Spinal cord (tissue), 10 donors: ENCODE results near the gene LBH. TPM values are rescaled to one million over a fixed set of nuclear protein-coding genes. Genes with fewer than 3 reads are reported as not detected.
"Not testable (repeated sequence)": the region's sequence is repeated elsewhere in the genome, so short reads cannot be mapped to it uniquely, and the experiment has no call there.

ENCODE experiments used
- DNase-seq, 6 donors: peaks; one replicate each; pipeline versions ENCODE4 v3.0.0 to v3.0.0-alpha.2; 2013 to 2015; ENCODE audit warnings: low spot score in 6 of 6, low read depth in 4 of 6
- H3K27ac ChIP-seq: one replicate; pipeline ENCODE4 v1.5.1; 2013; ENCODE audit warnings: low read depth, low read length, control low read depth
- H3K27me3 ChIP-seq: one replicate; pipeline ENCODE4 v1.6.1; 2013; ENCODE audit warnings: low read length; ENCODE audit not compliant: control insufficient read depth, insufficient read depth
- H3K36me3 ChIP-seq: one replicate; pipeline ENCODE4 v1.6.1; 2013; ENCODE audit warnings: low read length; ENCODE audit not compliant: control insufficient read depth, insufficient read depth
- H3K4me1 ChIP-seq: one replicate; pipeline ENCODE4 v1.6.1; 2013; ENCODE audit warnings: low read length; ENCODE audit not compliant: control insufficient read depth, insufficient read depth
- H3K4me3 ChIP-seq: one replicate; pipeline ENCODE4 v1.5.1; 2013; ENCODE audit warnings: low read depth, low read length, control low read depth
- H3K9me3 ChIP-seq: one replicate; pipeline ENCODE4 v1.6.1; 2013; ENCODE audit warnings: low read length; ENCODE audit not compliant: control insufficient read depth, insufficient read depth
- WGBS: methylation state at CpG from one replicate; pipeline ENCODE4 v1.1.5; 2013; ENCODE audit warnings: missing lambda C conversion rate; ENCODE audit not compliant: insufficient coverage; 5-methylcytosine and 5-hydroxymethylcytosine counted together
- polyA plus RNA-seq, 2 donors: library from polyadenylated mRNA; unstranded; fragments of 120-200 nt; gene quantifications; one replicate each; pipeline ENCODE4 v1.2.1, GENCODE V29; 2013; ENCODE audit not compliant: insufficient read length in 2 of 2
- total RNA-seq, 2 donors: library from RNA; depleted of rRNA in 1 of 2; stranded (reverse); fragments of 120-200 nt in 1 of 2; fragments of >200 nt in 1 of 2; gene quantifications; one replicate each; pipeline versions ENCODE4 v1.2.3 to v1.2.4, GENCODE V29; 2013 to 2014
- donor health status: healthy.

LBH gene
- total and polyA plus RNA-seq, 4 donors, result 34.3 to 54.4 (median 43.8) TPM

DNA sequence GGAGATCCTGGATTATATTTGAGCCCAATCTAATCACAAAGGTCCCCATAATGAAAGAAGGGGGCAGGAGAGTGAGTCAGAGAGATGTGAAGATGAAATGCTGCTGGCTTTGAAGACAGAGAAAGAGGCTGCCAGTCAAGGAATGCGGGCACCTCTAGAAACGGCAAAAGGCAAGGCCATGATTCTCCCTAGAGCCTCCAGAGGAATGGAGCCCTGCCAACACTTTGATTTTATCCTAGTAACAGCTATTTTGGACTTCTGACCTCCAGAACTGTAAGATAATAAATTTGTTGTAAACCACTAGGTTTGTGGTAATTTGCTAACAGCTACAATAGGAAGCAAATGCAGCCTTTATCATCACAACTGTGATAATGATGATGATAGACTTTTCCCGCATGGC is 32.9 kb downstream of the LBH start:
- DNase-seq, result no peak
- peaks cover 2% of the 10 kb centered on the region for H3K4me1 ChIP-seq
- no peak overlapping the region for H3K27ac ChIP-seq
- no CpG with 5 or more reads among the region's 3 CpGs for WGBS
- no peaks in the 10 kb centered on the region for H3K27me3 ChIP-seq
- no peak overlapping the region for H3K4me3 ChIP-seq
- peaks cover under 1% of the 10 kb centered on the region for H3K36me3 ChIP-seq
- H3K9me3 ChIP-seq, result peaks cover 2% of the 10 kb centered on the region

DNA sequence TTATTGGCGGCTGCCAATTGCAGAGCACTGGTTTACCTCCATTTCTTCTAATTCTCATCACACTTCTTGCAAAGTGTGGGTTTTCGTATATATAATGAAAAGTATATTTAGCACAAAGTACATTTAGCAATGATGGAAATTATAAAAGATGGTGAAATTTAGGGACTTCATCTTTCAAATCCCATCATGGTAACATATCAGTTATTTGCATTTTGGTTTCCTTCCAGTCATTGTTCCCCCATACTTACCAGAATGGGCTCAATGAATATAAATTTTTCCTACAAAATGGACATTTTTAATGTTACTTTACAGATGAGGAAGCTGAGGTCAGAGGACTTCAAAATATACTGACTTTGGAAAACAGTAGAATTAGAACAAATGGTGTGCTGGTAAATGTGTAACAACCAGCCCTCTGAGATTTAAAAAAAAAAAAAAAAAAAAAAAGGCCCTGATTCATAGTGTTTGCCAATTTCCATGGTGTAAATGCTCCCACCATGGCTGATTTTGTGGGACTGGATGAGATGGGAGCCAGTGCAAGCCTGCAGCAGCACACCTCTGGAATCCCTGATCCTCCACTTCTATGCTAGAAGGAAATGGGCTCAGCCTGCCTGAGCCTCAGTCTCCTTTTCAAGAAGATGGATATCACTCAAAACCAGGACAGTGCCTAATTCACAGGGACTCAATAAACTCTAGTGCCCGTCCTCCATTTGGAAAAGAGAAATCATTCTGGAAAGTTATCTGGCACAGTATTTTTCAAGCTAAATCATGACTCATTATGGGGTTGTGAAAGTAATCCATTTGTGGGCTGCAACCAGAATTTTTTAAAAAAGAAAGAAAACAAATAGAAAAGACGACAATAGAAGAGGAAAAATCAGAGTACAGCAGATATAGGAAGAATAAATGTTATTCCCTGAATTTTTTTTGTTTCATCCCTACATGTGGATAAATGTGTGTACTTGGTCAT is 34.0 kb downstream of the LBH start:
- no peaks in the 10 kb centered on the region for H3K36me3 ChIP-seq
- peaks cover 2% of the 10 kb centered on the region for H3K9me3 ChIP-seq
- no peaks in the 10 kb centered on the region for H3K27me3 ChIP-seq
- peaks cover 2% of the 10 kb centered on the region for H3K4me1 ChIP-seq
- DNase-seq, result no peak
- H3K4me3 ChIP-seq, result no peak overlapping the region
- WGBS, result no CpG with 5 or more reads among the region's 4 CpGs
- no peak overlapping the region for H3K27ac ChIP-seq

DNA sequence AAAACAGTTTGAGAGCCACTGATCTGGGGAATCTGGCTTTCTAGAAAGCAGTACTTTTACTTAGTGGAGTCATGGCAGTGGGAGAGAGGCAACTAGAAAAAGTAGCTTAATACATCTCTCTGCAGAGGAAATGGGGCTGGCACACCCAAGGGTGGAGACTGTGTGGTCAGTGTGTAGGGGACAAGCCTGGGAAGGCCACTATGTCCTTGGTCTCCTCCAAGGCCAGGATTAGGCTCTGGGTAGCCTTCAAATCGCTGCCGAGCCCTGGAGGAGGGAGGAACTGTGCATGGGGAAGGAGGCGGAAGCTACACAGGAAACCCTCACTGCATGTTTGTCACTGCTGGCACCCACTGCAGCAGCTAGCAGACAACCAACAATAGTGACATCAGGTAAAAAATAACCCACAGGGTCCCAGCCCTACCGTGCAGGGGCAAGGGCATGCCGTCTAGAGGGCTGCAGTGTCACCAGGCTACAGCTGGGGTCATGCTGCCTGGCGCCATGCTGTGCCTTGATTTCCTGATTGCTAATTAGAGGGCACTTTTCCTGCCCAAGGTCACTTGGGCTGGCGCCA is 34.8 kb downstream of the LBH start:
- H3K9me3 ChIP-seq, result peaks cover 2% of the 10 kb centered on the region
- H3K27me3 ChIP-seq, result no peaks in the 10 kb centered on the region
- 85% methylated on average over 7 of the region's 7 CpGs for WGBS
- no peak for DNase-seq
- H3K27ac ChIP-seq, result no peak overlapping the region
- no peak overlapping the region for H3K4me3 ChIP-seq
- H3K4me1 ChIP-seq, result peaks cover 2% of the 10 kb centered on the region
- H3K36me3 ChIP-seq, result no peaks in the 10 kb centered on the region

DNA sequence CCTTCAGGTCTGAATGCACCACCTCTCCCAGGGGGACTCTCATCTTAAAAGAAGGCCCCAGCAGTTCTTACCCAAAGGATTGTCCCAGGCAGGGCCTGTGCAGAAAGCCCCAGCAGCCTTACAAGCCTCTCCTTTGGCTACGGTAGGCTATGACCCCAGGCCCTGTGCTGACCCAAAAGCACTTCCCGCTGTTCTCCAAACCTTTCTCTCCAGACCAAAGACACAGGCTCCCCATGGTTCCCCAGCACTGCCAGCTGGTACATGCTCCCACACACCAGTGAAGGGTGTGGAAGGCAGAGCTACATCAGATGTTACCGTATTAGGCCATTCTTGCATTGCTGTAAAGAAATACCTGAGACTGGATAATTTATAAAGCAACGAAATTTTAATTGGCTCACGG is 35.4 kb downstream of the LBH start:
- H3K4me1 ChIP-seq, result peaks cover 2% of the 10 kb centered on the region
- no peak for DNase-seq
- H3K36me3 ChIP-seq, result no peaks in the 10 kb centered on the region
- 90% methylated on average over 3 of the region's 5 CpGs for WGBS
- H3K9me3 ChIP-seq, result peaks cover 2% of the 10 kb centered on the region
- H3K4me3 ChIP-seq, result no peak overlapping the region
- H3K27ac ChIP-seq, result no peak overlapping the region
- no peaks in the 10 kb centered on the region for H3K27me3 ChIP-seq

DNA sequence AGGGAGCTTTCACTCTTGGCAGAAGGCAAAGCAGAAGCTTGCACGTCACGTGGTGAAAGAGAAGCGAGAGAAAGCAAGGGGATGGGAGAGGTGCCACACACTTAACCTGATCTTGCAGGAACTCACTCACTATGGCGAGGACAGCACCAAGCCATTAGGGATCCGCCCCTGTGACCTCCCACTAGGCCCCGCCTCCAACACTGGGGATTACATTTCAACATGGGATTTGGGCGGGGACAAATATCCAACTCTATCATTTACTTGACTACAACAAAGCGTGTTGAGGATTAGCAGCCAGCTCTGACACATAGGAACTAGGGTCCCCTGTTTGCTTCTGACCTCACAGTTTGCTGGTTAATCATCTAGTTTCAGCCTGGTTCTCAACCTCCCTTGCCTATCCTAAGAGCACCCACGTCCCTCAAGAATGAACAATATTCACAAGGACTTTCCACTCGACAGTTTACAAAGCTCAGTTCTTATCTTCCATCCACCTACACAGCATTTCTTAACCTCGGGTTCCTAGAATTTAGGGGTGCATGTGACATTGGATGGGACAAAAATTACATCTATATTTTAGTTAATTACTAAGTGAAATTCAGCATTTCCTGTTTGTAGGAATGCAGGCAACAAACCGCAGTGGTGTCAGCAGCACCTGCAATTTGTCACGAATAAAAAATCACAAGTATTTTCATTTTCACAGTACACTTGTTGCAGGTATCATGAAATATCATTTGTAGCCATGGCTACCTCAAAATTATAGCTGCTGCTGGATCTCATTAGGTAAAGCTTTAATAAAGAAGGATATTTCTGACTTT is 36.0 kb downstream of the LBH start:
- Histone ChIP-seq H3K36me3 (no peaks in the 10 kb centered on the region), H3K9me3 (peaks cover 2% of the 10 kb centered on the region), H3K4me3 (no peak overlapping the region), H3K27ac (no peak overlapping the region), H3K4me1 (peaks cover 2% of the 10 kb centered on the region), H3K27me3 (no peaks in the 10 kb centered on the region)
- WGBS, result 94% methylated on average over 7 of the region's 13 CpGs
- DNase-seq, result no peak

DNA sequence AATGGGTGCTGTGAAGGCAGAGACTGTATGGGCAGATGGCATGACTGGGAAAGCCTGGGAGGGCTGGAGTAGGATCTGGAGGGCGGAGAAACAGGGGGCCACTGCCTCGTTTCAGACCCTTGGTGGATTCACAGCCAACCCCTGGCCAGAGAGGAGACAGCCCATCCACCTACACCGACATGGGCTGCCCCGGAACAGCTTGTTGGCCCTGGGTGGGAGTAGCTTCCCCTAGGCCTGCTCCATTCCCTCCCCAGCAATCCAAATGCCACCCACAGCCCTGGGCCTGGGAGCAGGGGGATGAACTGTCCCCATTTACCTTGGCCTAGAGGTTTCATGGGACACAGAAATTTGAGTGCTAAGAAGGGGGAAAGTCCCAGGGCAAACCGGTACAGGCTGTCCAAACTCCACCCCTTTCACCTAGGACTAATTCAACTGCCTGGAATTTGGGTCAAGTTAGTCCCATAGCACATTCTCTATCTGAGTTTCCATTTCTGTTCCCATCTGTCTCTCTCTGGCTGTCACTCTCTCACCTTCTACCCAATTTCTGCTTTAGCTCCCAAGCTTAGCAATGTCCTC is 37.0 kb downstream of the LBH start:
- Histone ChIP-seq H3K4me1 (peaks cover 2% of the 10 kb centered on the region), H3K36me3 (no peaks in the 10 kb centered on the region), H3K27me3 (no peaks in the 10 kb centered on the region), H3K9me3 (no peaks in the 10 kb centered on the region), H3K4me3 (no peak overlapping the region), H3K27ac (no peak overlapping the region)
- 100% methylated on average over 1 of the region's 5 CpGs for WGBS
- no peak for DNase-seq

DNA sequence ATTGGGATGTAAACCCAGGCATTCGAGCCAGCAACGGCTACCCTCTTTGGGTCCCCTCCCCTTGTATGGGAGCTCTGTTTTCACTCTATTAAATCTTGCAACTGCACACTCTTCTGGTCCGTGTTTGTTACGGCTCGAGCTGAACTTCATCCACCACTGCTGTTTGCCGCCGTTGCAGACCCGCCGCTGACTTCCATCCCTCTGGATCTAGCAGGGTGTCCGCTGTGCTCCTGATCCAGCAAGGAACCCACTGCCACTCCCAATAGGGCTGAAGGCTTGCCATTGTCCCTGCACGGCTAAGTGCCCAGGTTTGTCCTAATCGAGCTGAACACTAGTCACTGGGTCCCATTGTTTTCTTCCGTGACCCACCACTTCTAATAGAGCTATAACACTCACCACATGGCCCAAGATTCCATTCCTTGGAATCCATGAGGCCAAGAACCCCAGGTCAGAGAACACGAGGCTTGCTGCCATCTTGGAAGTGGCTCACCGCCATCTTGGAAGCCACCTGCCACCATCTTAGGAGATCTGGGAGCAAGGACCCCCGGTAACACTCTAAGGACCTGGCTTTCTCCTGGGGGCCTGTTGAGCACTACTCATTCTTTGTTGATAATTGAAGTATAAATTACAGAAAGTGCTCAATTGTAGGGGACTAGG is 37.9 kb downstream of the LBH start:
- H3K27ac ChIP-seq, H3K36me3 ChIP-seq, H3K9me3 ChIP-seq, DNase-seq, H3K27me3 ChIP-seq, H3K4me1 ChIP-seq, H3K4me3 ChIP-seq: not testable (repeated sequence)
- WGBS, result 88% methylated on average over 15 of the region's 16 CpGs

DNA sequence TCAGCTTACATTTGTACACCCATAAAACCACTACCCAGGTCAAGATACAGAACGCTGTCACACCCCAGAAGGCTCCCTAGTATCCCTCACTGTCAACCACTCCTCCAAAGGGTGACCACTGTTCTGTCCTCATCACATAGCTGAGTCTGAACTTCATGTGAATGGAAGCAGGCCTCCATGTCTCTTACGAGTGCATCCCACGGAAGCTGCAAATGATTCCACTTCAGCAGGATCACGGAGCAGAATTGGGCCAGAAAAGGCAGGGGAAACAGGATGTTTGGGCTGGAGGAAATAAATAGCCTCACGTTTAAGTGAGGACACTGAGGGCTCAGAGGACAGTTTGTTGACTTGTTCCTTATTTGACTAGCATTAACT is 38.4 kb downstream of the LBH start:
- H3K36me3 ChIP-seq, result no peaks in the 10 kb centered on the region
- no peaks in the 10 kb centered on the region for H3K9me3 ChIP-seq
- 96% methylated on average over 5 of the region's 5 CpGs for WGBS
- H3K27me3 ChIP-seq, result no peaks in the 10 kb centered on the region
- no peak overlapping the region for H3K27ac ChIP-seq
- no peak overlapping the region for H3K4me3 ChIP-seq
- H3K4me1 ChIP-seq, result peaks cover 2% of the 10 kb centered on the region
- DNase-seq, result no peak

DNA sequence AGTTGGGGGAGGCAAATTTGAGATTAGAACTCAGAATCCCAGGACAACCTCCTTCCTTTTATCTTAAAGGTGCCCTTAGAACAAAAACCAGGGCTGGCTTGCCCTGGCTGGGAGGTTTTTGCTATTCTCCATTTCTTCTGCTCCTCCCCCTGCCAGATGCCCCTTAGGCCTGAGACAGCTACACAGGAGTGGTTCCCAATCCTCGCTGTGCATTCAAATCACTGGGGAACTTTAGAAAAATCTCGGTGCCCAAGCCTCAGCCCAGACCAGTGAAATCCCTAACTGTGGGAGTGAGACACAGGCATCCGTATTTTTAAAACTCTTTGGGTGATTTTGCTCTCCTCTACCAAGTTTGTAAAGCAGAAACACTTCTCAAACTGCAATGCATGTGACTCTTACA is 38.8 kb downstream of the LBH start:
- Histone ChIP-seq H3K36me3 (no peaks in the 10 kb centered on the region), H3K4me3 (no peak overlapping the region), H3K27ac (no peak overlapping the region), H3K27me3 (no peaks in the 10 kb centered on the region), H3K4me1 (peaks cover 2% of the 10 kb centered on the region), H3K9me3 (no peaks in the 10 kb centered on the region)
- DNase-seq, result no peak
- WGBS, result 83% methylated on average over 3 of the region's 3 CpGs
